Measurements from ENCODE around the gene AIFM3.
"Not testable (repeated sequence)": the region's sequence is repeated elsewhere in the genome, so short reads cannot be mapped to it uniquely, and the experiment has no call there.

Gene AIFM3

DNA sequence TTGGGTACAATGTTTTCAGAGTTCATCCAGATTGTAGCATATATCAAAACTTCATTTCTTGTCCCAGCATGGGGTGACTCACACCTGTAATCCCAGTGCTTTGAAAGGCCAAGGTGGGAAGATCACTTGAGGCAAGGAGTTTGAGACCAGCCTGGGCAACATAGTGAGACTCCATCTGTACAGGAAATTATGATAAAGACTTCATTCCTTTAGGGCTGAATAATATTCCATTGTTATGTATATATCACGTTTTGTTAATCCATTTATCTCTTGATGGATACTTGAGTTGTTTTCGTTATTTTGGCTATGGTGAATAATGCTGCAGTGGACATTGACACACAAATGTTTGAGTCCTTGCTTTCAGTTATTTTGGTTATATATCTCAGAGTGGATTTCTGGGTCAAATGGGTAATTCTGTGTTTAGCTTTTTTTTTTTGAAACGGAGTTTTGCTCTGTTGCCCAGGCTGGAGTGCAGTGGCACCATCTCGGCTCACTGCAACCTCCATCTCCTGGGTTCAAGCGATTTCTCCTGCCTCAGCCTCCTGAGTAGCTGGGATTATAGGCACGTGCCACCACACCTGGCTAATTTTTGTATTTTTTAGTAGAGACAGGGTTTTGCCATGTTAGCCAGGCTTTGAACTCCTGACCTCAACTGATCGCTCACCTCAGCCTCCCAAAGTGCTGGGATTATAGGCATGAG, 24.7 kb upstream of the AIFM3 start:
- not testable (repeated sequence) for DNase-seq

DNA sequence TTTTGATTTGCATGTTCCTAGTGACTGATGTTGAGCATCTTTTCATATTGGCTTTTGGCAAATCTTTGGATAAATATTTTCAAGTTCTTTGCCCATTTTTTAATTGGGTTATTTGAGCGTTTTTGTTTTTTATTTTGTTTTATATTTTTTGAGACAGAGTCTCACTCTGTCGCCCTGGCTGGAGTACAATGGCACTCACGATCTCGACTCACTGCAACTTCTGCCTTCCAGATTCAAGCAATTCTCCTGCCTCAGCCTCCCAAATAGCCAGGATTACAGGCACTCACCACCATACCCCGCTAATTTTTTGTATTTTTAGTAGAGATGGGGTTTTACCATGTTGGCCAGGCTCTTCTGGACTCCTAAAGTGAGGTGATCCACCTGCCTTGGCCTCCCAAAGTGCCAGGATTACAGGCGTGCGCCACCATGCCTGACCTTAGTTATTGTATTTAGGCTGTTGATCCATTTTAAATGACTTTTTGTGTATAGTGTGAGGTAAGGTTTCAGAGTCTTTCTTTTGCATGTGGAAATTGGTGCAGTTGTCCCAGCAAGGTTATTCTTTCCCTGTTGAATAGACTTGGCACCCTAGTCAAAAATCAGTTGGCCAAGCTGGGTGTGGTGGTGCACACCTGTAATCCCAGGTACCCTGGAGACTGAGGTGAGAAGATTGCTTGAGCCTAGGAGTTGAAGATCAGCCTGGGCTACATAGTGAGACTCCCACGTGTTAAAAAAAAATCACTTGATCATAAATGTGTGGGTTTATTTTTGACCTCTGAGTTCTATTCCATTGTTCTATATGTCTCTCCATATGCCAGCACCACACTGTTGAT, 23.7 kb upstream of the AIFM3 start:
- DNase-seq, result no peak

DNA sequence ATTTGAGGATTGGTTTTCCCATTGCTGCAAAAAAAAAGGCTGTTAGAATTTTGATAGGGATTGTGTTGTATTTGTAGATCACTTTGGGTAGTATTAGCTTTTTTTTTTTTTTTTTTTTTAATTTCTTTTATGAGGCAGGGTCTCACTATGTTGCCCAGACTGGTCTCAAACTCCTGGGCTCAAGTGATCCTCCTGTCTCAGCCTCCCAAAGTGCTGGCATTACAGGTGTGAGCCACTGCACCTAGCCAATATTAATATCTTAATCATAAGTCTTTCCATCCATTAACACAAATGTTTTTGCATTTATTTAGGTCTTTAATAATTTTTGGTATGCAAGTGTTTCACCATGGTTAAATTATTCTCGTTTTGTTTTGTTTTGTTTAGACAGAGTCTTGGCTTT, 23.0 kb upstream of the AIFM3 start:
- no peak for DNase-seq

DNA sequence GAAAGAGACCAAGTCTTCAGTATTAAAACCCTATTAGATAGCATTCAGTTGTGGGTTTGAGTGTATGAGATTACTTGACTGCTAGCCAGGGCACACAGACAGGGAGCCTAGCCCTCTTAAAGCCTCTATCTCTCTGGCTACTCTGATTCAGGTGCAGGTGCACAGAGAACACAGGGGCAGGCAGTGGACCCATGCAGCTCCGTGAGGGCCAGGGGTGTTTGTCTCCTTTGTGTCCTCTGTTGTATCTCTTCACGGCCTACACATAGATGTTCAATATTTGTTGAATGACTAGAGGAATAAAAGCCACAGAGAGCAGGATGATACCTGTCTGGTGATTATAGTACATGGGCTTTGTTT, 21.5 kb upstream of the AIFM3 start:
- no peak for DNase-seq

DNA sequence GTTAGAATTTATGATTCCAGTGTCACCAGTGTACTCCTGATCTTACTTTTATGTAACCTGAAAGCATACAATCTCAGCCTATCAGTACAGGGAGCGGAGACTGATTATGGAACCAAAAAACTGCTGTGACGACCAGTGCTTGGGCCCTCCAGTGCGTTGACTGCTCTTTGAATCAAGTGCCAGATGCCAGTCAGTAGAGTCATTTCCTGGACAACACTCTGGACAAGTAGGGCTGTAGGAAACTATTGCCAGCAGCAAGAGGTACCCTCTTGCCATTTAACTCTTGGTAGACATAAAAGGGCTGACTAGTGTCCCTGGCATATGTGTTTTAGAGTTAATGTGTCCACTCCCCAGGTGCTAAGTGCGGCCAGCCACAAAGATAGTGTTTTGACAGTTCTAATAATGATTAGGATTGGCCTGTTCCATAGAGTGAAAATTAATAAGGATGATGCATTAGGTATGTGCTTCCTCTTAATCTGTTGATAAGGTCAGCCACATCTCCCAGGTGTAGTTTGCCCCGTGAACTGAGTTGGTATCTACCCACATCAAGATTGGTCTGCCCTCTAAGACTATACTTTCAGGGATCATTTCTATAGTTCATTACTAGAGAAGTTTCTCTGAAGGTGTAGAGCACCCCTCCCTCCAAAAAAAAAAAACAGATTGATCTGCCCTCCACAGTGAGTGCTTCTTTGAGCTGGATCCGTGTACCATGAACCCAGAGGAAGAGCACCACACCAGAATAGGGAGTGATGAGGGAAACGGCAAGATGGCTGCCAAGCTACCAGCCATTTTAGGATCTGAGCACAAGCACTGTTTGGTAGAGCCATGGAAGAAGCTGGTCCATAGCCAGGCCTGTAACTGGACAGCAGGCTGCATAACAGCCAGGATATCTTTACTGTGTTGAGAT, 20.7 kb upstream of the AIFM3 start:
- no peak for DNase-seq

DNA sequence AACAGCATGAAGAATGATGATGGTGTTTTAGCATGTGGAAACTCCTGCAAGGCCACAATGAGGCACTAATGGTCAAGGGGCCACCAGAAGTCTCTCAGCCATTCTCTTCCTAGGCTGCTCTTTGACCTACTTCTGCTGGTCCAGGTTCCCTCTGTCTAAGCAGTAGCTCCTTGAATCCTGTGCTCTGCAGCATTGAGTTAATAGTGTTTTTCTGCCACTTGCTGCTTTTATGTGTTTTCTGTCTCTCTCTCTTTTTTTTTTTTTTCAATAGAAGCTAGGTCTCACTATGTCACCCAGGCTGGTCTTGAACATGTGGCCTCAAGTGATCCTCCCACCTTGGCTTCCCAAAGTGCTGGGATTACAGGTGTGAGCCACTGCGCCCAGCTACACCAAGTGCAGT, 20.1 kb upstream of the AIFM3 start:
- DNase-seq, result no peak

DNA sequence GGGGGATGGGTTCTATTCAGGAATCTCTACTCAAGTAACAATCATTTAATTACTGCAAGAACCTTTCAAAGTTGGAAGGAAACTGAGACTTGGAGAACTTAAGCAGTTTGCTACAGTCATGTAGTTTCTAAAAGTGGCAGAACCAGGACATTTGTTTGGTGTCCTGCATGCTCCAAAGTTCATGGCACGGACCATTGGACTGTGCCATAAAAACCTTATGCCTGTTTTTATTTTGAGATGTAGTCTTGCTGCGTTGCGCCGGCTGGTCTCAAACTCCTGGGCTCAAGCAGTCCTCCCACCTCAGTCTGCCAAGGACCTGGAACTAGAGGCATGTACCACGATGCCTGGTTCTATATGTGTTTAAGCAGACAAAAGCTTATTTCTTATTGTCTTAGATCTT, 18.6 kb upstream of the AIFM3 start:
- DNase-seq, result no peak

DNA sequence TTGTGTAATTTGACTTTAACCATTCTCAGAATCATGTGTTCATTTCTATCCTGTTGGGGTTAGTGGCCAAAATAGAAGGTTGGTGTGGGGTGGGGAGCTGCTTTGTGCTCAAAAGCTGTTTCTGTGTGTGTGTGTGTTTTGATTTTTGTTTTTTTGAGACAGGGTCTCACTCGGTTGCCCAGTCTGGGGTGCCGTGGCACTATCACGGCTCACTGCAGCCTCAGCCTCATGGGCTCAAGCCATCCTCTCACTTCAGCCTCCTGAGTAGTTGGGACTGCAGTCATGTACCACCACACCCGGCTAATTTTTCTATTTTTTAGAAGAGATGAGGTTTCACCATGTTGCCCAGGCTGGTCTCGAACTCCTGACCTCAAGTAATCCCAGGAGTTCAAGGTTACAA, 18.1 kb upstream of the AIFM3 start:
- DNase-seq, result no peak

DNA sequence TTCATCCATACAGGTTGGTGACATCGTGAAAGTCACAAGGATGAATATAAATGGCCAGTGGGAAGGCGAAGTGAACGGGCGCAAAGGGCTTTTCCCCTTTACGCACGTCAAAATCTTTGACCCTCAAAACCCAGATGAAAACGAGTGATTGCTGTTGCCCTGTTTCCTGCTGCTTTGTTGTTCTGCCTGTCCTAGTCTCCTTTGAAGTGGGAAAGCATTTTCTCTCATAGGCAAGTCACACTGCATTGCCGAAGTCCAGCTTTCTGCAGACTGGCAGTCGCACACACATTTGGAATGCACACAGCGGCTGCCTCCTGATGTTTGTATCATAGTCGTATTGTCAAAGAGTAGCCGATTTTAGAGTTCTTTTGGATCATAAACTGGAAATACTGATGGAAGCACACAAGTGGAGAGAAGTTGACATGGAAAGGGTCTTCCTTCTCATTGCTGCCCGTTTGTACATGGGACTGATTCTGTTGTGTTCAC, 17.3 kb upstream of the AIFM3 start:
- DNase-seq, result no peak

DNA sequence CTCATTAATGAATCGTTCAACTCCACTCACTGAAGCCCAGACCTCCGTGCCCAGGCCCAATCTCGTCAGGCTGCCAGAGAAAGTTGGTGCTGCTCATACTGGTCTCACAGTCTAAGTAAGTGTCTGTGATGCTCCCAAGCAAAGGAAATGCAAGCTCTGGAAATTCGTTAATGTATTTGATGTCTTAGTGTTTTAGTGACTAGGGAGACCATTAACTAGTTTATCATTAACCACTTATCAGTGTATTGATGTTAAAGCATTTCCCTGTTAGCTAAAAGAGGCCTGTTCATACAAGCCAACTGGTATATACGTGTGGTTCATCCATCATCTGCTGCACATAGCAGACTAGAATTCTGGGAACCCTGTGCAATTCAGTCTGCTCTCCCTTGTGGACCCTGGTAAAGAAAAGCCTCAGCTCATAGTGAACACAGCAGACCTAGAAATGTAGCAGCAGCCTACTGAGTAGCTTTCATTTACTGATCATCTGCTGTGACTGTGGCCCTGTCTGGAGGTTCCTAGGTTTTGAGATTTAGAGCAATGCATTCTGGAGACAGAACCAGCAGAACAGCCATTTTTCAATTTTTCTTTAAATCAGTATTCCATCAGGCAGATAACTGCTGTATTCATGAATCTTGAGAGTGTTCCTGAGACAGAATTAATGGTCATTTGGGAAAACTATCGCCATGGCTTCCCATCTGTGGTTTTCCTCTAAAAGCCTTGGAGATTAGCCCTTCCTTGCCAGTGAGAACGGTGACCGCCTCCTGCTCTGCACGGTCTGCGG, 15.7 kb upstream of the AIFM3 start:
- no peak for DNase-seq

DNA sequence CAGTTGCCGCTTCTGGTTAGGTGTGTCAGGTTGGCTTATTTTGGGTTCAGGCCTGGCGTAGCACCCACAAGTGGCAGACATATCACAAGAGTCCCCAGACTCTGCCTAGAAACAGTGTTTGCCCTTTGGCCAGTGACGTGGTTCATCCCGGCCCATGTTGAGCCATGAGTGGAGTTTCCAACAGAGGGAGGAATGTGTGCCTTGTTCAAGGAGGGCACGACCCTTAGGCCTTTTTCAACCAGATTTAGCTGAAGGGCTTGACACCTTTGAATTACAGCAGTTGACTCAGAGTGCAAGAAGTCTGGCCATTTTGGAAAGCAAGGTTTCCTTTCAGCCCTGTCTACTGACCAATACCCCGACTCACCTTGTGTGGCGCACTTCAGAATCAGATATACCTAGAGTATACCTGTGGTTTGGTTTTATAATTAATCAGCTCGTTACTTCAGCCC, 15.1 kb upstream of the AIFM3 start:
- no peak for DNase-seq

DNA sequence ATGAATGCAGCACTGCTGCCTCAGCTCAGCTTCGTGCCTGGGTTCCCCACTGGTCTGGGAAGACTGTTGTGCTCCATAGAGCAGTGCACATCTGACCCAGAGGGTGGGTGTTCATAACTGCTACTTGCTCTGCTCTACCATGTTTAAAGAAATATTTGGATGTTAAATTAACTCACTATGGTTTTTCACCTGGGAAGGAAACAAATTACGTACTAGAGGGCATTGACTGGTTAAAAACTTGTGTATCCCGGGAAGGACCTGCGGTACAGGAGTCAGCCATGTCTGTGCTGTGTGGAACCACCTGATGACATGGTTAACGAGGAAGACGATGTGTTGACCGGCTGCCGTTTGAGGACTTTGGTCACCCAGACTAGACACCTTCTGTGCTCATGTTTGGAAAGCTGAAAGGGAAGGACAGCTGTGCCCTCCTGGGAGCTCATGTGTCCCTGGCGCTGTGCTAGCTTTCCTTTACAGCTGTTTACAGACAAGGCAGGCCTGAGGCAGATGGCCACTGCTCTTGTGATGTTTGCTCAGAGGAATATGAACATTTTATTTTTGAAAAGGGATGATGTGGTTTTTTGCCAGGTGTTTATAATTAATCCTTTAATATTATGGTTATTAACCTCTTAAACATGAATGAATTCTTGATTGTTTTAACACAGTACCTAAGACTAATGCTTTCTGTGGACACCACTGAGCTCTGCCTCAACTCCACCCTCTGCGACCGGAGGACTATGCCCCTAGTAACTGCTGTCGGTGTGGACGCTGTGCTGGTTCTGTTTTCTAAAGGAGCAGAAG, 14.3 kb upstream of the AIFM3 start:
- DNase-seq, result no peak

DNA sequence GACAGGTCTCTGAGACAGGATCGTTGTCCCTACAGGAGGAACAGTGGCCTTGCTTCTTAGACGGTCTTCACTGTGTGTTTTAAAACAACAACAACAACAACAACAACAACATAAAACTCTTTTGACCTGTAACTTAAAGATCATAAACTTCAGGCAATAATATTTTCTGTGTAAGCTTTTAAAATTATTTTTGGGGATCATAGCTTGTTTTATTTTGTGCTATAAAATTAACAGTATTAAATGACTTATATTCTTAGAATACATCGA, 13.8 kb upstream of the AIFM3 start:
- DNase-seq, result no peak

DNA sequence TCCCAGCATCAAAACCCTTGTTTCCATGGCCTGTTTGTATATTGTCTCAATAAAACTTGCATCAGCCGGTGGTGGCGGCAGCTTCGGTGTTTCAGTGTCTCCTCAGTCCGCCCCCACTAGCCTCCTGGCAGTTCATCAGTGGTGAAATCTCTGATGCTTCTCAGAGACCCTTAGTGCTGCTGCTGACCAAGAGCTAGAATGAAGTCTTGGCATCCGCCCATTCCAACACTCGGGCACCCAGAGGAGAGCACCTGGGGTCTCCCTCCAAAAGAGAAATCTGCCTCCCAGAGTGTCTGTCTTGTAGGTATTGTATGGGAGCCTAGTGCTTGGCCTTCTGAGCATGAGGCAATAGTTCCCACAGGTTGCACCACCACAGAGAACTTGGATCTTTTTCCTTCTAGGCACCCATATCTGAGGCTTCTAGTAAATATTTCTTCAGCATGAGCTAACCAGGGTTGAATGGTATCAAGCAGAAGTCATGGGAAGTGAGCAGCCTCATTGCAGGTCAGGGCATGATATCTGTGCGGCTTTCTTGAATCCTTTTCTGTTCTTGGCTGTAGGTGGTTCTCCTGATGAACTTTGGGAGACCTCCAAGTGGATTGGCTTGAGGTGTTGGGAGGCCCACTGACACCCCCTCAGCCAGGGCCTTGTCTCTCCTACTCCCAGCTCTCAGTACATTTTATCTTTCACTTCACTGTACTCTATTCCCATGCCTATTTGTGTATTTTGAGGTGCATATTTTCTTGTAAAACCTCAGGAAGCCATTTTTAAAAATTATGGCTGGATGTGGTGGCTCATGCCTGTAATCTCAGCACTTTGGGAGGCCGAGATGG, 13.2 kb upstream of the AIFM3 start:
- no peak for DNase-seq

DNA sequence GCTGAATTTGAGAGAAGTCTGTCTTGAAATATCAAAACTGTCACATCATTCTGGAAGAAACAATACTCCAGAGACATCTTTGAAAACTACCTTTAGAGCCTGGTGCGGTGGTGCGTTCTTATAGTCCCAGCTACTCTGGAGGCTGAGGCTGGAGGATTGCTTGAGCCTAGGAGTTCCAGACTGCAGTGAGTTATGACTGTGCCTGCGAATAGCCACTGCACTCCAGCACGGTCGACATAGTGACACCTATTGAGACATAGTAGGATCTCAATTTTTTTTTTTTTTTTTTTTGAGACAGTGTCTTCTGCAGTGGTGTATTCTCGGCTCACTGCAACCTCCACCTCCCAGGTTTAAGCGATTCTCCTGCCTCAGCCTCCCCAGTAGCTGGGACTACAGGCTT, 11.5 kb upstream of the AIFM3 start:
- no peak for DNase-seq

DNA sequence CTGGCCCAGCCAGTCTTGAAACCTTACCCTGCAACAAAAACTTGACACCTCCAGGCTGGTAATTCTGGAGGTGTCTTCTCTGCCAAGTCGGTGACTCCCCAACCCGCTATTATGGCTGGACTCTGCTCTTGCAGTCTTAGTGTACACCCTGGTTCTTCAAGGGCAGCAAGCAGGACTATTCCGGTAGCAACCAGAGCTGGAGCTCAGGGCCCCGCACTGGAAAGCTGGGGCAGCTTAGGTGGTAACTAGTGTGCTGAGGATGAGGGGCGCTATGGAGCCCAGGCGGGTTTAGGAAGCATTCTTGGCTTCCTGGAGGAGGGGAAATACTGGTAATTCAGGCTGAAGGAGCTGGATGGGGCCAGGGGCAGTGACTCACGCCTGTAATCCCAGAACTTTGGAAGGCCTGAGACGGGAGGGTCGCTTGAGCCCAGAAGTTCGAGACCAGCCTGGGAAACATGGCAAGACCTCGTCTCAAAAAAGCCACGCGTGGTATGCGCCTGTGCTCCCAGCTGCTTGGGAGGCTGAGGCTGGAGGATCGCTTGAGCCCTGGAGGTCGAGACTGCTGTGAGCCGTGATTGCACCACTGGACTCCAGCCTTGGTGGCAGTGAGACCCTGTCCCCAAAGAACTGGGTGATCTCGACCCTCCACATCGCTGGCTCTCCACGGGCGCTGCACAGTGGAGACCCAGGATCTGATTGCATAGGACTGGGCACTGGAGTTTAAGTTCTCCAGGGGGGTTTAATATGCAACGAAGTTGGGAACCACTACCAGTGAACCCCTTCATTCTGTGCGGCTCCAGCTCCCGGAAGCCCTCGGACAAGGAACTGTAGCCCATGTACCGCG, 10.6 kb upstream of the AIFM3 start:
- no peak for DNase-seq

DNA sequence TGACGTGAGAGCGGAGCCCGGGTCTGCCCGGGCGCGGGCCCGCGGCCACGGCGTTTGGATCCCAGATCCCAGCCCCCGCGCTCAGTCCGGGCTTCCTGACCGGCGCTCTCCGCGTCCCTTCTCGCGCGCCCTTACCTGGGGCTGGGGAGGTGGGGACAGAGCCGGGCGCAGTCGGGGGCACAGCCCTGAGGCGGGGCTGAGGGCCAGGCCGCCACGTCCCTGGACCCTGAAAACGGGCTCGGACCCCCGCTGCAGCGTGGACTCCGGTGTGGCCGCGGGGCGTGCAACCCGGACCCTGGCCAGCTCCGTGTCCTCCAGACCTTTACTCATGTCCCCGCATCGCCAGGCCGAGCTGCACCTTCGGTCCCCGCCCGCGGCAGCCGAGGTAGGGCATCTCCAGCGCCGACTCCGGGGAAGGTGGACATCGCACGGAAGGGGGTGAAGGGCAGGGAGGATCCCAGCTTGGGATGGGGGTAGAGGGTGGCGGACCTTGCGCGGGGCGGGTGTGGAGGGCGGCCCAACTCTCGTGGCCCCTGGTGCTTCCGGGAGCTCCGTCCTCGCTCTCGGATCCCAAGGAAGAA, 9.9 kb upstream of the AIFM3 start:
- DNase-seq, result no peak

DNA sequence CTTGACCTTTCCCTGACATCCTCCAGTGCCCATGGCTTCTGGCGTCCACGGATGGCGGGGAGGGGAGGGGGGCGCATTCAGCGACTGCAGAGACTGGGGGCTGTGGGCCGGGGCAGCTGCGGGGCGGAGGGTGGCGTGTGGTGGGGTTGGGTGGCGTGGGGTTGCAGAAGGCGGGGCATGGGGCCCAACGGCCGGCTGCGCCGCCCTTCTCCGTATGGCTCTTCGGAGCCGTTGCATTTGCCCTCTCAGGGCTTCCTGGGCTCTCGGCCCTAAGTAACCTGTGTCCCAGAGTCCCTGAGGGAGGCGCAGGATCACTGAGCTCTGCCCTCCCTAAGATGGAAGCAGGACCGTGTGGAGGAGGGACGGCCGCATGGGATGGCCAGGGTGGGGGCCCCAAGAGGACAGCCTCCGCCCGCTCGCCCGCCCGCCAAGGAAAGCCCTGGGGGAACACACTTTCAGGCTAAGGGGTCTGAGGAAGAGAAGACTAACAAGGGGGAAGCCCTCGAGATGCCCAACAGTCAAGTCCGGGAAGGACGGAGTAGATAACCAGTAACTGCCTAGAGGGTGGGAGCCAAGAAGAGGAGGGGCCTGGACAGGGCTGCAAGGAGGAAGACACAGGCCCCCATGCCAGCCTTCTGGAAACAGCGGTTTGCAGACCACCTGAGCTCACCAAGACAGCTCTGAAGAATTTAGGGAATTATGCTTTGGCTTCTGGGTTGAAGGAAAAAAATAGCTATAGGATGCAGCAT, 9.2 kb upstream of the AIFM3 start:
- no peak for DNase-seq

Data from NCI-H510A (cell line).